NCI-H2227 treated with DMSO at 0.1 percent for 48 hours (cell line): ENCODE data around the gene MAP3K2.
"Not testable (repeated sequence)": the region's sequence is repeated elsewhere in the genome, so short reads cannot be mapped to it uniquely, and the experiment has no call there.

Experiments used
- DNase-seq: peaks from one replicate; lab custom pipeline; 2025; lab: John Stamatoyannopoulos, UW

MAP3K2 gene

DNA sequence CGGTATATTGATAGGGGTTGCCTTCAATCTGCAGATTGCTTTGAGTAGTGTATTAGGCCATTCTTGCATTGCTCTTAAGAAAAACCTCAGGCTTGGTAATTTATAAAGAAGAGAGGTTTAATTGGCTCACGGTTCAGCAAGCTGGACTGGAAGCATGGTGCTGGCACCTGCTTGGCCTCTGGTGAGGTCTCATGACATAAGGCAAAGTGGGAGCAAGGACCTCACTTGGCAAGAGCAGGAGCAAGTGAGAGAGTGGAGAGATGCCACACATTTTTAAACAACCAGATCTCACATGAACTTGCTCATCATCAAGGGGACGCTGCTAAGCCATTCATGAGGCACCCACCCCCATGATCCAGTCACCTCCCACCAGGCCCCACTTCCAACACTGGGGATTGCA is 4.9 kb downstream of the MAP3K2 start:
- no peak for DNase-seq

DNA sequence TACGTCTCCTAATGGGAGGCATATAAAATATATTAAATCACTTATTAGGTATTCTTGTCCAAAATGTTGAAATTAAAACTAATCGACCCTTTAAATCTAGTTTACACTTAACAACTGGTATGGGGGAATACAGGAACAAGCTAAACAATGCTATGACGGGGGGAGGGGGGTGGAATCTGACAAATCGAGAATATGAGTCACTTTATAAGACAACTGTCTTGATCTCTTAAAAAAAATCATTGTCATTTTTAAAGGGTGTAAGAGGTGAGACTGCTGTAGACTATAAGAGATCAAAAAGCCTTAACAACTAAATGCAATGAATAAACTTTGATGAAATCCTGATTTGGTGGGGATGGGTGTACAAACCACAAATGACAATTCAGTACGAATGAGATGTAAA is 6.0 kb downstream of the MAP3K2 start:
- DNase-seq = no peak

DNA sequence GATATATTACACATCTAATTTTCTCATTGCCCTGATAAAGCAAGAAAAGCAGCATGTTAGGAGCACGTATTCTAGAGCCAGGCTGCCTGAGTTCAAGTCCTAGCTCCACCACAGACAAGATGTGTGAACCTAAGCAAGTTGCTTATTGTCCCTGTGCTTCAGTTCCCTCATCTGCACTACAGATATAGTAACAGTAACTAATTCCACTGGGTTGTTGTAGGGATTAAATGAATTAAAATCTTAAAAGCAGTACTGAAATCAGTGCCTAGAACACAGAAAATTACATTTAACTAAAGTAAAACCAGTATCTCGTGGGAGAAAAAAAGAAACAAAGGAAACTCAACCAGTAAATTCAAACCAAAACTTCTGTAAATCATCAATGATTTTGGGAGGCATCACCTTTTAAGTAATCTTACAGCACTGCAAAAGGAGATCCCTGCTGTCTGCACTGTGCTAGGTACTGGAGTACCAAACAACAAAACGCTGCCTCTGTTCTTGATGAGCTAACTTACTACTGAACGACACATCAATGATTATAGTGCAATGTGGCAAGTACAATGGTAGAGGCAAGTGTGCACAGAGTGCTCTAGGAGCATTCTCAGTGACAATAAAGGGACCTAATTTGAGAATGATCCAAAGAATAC is 7.9 kb downstream of the MAP3K2 start:
- no peak for DNase-seq

DNA sequence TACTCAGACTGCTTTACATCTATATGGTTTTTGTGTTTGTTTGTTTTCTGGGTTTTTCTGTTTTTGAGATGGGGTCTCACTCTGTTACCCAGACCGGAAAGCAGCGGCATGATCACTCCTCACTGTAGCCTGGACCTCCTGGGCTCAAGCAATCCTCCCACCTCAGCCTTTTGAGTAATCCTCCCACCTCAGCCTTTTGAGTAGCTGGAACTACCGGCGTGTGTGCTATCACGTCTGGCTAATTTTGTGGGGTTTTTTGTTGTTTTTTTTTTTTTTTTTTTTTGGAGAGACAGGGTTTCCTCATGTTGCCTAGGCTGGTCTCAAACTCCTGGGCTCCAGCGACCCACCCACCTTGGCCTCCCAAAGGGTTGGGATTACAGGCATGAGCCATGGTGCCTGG is 9.1 kb downstream of the MAP3K2 start:
- DNase-seq = no peak

DNA sequence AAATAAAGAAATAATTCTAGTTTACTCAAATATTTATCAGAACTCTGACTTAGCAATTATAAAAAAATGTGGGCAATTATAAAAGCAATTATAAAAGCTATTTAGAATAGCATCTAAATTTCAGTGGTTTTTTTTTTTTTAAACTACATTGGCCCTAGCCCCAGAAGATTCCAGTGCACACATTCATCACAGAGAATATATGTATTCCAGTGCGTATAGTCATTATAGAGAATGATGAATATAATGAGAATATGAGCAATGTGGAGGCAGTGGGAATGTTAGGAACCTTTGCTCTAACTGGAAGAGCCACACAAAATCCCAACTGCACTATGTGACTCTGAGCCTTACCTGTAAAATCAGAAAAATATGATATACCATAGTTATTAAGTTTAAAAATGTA is 10.5 kb downstream of the MAP3K2 start:
- no peak for DNase-seq

DNA sequence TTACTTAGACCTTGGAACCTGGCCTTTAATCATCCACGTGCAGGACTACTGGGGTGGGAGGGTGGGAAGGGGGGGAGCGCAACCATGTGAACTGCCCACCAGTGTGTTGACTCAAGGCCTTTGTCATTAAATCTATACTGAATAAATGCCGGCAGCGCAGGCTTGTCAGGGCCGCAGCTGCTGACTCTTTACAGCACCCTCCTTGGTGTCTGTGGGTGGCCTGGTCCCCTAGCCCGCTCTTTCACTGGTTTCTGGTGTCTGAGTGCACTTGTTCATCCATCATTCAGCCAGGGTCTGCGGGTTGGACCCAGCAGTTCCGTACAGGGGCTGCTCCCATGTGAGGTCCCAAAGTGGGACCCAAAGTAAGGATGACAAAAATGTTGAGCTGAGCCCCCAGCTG is 11.5 kb downstream of the MAP3K2 start:
- DNase-seq = no peak

DNA sequence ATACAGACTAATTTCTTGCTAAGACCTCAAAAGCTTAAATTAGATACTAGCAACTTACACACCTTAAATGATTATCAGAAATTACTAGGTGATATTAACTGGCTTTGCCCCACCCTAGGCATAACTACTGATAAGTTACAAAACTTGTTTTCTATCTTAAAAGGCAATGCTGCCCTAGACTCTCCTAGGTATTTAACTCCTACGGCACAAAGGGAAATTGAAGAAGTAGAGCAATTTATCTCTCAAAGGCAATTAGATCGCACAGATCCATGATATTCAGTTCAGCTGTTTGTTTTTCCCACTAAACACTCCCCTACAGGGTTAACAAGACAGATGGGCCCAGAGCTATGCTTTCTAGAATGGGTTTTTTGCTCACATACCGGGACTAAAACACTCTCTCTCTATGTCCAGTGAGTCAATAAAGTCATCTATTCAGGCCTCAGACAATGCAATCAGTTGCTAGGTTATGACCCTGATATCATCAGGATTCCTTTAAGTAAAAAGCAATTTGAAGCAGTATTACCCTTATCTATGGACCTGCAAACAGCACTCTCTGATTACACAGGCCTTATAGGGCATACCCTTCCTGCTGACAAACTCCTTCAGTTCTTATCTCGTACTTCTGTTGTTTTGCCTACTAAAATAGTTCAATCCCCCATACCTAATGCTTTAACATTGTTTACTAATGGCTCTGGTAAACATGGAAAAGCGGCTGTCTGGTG is 14.3 kb downstream of the MAP3K2 start:
- no peak for DNase-seq

DNA sequence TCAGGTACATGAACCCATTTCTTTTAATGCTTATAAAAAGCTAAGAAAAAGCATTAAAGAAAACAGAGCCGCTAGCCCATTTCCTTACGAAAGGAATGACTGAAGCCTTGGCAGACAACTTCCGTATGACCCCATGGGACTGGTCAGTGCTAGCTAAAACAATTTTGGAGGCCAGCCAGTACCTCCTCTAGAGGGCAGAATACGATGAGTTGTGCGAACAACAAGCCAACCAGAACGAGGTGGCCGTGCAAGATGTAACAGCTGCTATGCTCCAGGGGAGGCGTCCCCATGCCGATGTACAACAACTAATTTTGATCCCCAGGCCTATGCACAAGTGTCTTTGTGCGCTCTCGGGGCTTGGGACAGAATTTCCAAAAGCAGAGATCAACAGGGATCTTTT is 16.7 kb downstream of the MAP3K2 start:
- no peak for DNase-seq

DNA sequence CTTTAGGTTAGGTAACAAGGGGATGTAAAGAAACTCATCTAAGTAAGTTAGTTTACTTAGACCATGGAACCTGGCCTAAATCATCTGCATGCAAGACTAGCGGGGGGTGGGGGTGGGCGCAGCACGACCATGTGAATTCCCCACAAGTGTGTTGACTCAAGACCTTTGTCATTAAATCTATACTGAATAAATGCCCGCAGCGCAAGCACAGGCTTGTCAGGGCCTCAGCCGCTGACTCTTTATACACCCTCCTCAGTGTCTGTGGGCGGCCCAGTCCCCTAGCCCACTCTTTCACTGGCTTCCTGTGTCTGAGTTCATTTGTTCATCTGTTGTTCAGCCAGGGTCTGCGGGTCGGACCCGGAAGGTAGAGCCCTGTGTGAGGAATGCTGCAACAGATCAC is 17.8 kb downstream of the MAP3K2 start:
- no peak for DNase-seq

DNA sequence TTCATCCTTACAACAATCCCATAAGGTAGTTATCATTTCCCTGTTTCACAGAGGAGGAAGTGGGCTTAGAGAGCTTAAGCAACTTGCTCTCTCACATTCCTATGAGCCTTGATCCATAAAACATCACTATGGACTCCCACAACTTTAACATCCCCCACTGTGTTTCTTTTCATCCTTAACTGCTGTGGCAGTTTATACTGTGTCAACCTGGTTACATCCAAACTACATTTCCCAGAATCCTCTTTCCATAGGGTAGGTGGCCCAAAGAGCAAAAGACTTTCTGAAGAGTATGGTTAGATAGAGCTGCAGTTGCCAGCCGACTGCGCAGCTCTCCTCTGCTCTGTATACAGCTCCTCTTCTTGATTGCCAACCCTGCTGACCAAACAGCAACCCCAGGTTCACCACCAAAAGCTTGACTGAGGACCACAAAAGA is 22.5 kb downstream of the MAP3K2 start:
- DNase-seq = no peak

DNA sequence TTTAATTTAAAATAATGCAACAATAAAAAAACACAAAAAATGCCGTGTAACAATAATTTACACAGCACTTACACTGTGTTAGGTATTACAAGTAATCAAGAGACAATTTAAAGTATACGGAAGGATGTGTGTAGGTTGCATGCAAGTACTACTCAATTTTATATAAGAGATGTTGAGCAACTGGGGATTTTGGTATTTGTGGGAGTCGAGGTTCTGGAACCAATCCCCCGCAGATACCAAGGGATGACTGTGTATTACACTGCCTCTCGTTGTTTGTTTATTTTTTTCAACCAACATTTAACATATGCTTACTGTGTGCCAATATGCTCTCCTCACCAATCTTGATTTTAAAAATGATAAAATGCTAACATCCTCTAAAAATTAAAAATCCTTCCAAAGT is 24.8 kb downstream of the MAP3K2 start:
- no peak for DNase-seq

DNA sequence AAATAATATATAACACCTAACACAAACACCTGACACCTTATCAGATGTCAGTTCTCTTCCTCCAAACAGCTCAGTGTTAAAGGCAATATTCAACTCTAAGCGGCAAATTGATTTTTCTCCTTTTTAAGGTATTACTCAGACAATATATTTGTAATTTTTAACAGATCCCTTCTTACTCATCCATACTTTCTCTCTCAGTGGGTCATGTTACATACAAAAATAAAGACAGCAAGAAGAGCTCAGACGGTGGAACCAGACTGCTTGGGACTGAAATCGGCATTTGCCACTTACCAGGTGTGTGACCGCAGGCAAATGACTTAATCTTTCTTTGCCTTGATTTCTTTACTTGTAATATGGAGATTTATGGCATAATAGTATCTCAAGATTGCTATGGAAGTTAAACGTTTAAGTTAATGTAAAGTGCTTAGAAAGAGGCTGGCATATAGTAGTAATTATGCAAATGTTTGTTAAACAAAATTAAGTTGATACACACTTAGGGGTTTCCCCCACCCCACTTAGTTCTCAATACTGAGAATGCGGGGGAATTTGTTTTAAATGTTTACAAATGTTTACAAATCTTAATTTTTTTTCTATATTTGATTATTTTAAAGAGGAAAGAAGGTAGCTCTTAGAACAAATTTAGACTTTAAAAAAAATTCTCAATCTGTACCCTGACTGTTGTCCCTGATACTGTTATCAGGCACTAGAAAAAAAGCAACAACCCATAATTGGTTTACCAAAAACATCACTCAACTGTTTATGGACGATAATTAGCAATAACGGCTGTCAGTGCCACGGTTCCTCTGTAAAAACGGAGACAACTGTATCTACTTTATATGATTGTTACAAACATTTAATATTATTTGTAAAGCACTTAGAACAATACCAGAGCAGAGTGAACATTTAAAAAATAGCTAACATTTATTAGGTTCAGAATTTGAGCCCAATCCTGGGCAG is 25.6 kb downstream of the MAP3K2 start:
- DNase-seq = no peak

DNA sequence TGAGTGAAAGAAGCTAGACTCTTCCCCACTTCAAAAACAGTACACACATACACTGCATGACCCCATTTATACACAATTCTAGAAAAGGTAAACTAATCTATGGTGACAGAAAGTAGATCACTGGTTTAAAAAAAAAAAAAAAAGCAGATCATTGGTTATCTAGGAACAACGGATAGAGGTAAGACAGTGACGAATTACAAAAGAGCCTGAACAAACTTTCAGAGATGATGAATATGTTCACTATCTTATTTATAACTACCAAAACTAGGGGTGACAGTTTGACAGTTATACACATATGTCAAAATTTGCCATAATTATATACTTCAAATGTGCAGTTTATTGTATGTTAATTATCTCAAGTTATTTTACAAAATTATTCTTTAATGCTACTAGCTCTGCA is 27.5 kb downstream of the MAP3K2 start:
- DNase-seq = no peak

DNA sequence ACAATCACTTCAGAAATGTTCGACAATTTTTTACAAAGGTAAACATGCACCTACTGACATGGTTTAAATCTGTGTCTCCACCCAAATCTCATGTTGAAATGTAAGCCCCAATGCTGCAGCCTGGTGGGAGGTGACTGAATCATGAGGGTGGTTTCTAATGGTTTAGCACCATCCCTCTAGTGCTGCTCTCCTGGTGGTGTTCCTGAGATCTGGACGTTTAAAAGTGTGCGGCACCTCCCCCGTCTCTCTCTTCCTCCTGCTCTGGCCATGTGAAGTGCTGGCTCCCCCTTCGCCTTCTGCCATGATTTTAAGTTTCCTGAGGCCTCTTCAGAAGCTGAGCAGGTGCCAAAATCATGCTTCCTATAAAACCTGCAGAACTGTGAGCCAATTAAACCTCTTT is 28.3 kb downstream of the MAP3K2 start:
- DNase-seq = no peak

DNA sequence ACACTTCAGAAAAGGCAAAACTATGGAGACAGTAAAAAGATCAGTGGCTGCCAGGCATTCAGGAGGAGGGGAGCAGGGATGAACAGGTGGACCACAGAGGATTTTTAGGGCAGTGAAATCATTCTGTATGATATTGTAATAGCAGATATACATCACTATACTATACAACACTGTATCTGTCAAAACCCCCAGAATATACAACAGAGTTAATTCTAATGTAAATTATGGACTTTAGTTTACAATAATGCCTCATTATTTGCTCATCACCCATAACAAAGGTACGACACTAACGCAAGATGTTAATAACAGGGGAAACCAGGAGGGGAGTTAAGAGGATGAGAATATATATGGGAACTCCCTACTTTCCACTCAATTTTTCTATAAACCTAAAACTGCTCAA is 28.8 kb downstream of the MAP3K2 start:
- DNase-seq = no peak

DNA sequence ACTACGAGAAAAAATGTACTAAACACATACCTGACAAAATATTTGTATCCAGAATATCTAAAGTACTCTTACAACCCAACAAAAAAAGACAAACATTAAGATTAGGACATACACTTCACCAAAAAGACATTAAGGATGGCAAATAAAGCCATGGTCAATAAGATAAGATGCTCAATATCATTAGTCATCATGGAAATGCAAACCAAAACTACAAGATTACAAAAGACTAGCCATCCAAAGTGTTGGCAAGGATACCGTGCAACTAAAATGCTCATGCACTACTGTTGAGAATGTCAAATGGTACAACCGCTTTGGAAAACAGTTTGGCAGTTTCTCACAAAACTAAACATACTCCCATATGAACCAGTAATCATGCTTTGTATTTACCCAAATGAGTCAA is 29.7 kb downstream of the MAP3K2 start:
- no peak for DNase-seq

DNA sequence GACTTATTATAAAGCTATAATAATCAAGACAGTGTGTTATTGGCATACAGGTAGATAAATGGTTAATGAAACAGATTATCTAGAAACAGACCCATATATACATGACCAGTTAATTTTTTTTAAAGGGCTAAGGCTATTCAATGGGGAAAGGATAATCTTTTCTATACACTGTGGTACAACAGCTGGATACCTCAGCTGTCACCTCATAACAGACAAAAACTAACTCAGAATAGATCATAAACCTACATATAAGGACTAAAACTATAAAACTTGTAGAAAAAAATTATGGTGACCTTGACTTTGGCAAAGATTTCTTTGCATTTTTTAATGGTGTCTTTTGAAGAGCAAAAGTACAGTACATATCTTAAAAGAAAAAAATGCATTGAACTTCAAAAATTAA is 30.2 kb downstream of the MAP3K2 start:
- no peak for DNase-seq

DNA sequence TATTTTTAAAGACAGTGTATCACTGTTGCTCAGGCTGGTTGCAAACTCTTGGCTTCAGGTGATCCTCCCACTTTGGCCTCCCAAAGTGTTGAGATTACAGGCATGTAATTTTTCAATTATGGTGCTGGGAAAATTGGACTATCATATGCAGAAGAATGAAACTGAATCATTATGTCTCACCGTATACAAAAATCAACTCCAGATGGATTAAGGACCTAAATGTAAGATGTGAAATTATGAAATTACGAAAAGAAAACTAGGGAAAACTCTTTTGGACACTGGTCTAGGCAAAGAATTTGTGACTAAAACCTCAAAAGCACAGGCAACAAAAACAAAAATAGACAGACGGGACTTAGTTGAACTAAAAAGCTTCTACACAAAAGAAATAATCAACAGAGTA is 31.2 kb downstream of the MAP3K2 start:
- DNase-seq = no peak

DNA sequence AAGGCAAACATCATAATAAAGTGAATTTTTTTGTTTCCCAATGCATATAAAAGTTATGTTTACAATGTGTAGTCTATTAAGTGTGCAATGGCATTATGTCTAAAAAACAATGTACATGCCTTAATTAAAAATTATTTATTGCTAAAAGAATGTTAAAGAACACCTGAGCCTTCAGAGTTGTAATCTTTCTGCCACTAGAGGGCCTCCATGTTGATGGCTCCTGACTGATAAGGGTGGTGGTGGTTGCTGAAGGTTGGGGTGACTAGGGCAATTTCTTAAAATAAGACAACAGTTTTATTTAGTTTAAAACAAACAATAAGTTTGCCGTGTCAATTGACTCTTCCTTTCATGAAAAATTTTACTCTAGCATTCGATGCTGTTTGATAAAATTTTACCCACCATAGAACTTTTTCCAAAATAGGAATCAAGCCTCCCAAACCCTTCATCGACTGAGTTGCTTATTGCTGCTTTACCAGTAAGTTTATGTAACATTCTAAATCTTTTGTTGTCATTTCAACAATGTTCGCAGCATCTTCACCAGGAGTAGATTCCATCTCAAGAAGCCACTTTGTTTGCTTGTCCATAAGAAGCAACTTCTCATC is 32.3 kb downstream of the MAP3K2 start:
- DNase-seq = no peak

DNA sequence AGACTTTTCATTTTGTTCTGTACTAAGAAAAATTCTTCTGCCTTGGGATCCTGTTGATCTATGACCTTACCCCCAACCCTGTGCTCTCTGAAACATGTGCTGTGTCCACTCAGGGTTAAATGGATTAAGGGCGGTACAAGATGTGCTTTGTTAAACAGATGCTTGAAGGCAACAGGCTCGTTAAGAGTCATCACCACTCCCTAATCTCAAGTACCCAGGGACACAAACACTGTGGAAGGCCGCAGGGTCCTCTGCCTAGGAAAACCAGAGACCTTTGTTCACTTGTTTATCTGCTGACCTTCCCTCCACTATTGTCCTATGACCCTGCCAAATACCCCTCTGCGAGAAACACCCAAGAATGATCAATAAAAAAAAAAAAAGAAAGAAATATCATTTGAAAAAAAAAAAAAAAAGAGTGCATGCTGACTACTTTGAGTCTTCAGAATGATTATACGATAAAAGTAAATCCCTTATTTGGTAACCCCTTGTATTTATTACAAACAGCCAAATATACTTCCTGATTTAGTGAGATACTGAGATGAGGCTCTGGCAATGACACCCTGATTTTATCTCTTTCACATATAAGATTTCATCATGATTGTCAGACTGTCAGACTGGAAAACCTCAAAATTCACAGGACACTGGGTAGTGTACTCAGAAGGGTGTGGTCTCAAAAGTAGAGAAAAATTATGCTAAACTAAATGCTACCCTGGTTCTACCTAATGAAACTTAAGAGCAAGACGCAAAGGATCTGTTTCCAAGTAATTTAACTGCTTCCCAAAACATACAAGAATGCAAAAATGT is 33.7 kb downstream of the MAP3K2 start:
- DNase-seq = not testable (repeated sequence)

DNA sequence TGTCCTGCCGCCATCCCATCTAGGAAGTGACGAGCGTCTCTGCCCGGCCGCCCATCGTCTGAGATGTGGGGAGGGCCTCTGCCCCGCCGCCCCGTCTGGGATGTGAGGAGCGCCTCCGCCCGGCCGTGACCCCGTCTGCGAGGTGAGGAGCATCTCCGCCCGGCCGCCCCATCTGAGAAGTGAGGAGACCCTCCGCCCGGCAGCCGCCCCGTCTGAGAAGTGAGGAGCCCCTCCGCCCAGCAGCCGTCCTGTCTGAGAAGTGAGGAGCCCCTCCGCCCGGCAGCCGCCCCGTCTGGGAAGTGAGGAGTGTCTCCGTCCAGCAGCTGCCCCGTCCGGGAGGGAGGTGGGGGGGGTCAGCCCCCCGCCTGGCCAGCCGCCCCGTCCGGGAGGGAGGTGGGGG is 34.6 kb downstream of the MAP3K2 start:
- not testable (repeated sequence) for DNase-seq

DNA sequence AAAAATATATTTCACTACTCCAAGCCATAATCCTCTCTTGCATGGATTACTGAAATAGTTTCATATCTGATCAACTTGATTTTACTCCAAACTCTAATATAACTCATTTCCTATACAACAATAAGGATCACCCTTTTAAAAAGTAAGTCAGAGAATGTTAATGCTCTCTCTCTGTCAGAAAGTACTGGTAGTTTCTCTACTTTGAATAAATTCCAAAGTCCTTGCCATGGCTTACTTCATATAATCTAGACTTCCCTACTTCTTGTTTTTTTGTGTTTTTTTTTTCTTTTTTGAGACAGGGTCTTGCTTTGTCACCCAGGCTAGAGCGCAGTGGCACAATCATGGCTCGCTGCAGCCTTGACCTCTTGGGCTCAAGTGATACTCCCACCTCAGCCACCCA is 36.2 kb downstream of the MAP3K2 start:
- no peak for DNase-seq
